ENCODE results near the gene BBS12.

Gene BBS12

GRCh38 chr4:122733787-122734120 lies 1.2 kb downstream of the BBS12 start:
- H3K9me2 ChIP-seq (replicated peaks; ENCODE audit: low read depth, low read length): no peaks in the 10 kb centered on the region
- TF ChIP-seq EZH2phosphoT487 (IDR thresholded peaks at IDR 0.05; ENCODE audit: borderline replicate concordance) (no peak), CTCF (conservative IDR thresholded peaks at IDR 0.05; ENCODE audit: low read length) (no peak)
- H3K9ac ChIP-seq (ENCODE audit: low read depth, low read length, poor library complexity, severe bottlenecking): no peak overlapping the region
- peak overlapping the region; percentile 88; the same call in 1 of the 2 replicates for H2AFZ ChIP-seq (ENCODE audit: low read length)
- H3K4me3 ChIP-seq (ENCODE audit: low read length, poor library complexity, severe bottlenecking): no peak overlapping the region
- no peaks in the 10 kb centered on the region for H3K27me3 ChIP-seq (ENCODE audit: insufficient read depth, low read length, poor library complexity, severe bottlenecking)
- peaks cover 11% of the 10 kb centered on the region for H3K4me1 ChIP-seq (ENCODE audit: insufficient read depth, low read length, poor library complexity, severe bottlenecking)
- no peaks in the 10 kb centered on the region for H3K79me2 ChIP-seq (ENCODE audit: insufficient read depth, low read length)
- H3K36me3 ChIP-seq (ENCODE audit: insufficient read depth, low read length): no peaks in the 10 kb centered on the region
- peak overlapping the region; percentile 91 for H3K4me2 ChIP-seq (ENCODE audit: low read depth, low read length, poor library complexity, severe bottlenecking)
- no peaks in the 10 kb centered on the region for H3F3A ChIP-seq (ENCODE audit: low read depth)
- no peaks in the 10 kb centered on the region for H4K20me1 ChIP-seq (ENCODE audit: insufficient read depth, low read length, poor library complexity, severe bottlenecking)
- H3K9me3 ChIP-seq (ENCODE audit: insufficient read depth, low read depth, low read length): no peaks in the 10 kb centered on the region

GRCh38 chr4:122739174-122739573 lies 6.7 kb downstream of the BBS12 start:
- Histone ChIP-seq H3K4me3 (ENCODE audit: low read length, poor library complexity, severe bottlenecking) (no peak overlapping the region), H3K4me2 (ENCODE audit: low read depth, low read length, poor library complexity, severe bottlenecking) (no peak overlapping the region), H3K9me2 (replicated peaks; ENCODE audit: low read depth, low read length) (no peaks in the 10 kb centered on the region), H3K36me3 (ENCODE audit: insufficient read depth, low read length) (no peaks in the 10 kb centered on the region), H3K79me2 (ENCODE audit: insufficient read depth, low read length) (no peaks in the 10 kb centered on the region), H3K9me3 (ENCODE audit: insufficient read depth, low read depth, low read length) (no peaks in the 10 kb centered on the region), H3F3A (ENCODE audit: low read depth) (no peaks in the 10 kb centered on the region), H2AFZ (ENCODE audit: low read length) (no peak overlapping the region), H4K20me1 (ENCODE audit: insufficient read depth, low read length, poor library complexity, severe bottlenecking) (no peaks in the 10 kb centered on the region), H3K27me3 (ENCODE audit: insufficient read depth, low read length, poor library complexity, severe bottlenecking) (no peaks in the 10 kb centered on the region), H3K4me1 (ENCODE audit: insufficient read depth, low read length, poor library complexity, severe bottlenecking) (no peaks in the 10 kb centered on the region), H3K9ac (ENCODE audit: low read depth, low read length, poor library complexity, severe bottlenecking) (no peak overlapping the region)
- TF ChIP-seq EZH2phosphoT487 (IDR thresholded peaks at IDR 0.05; ENCODE audit: borderline replicate concordance): no peak
- TF ChIP-seq CTCF (conservative IDR thresholded peaks at IDR 0.05; ENCODE audit: low read length): no peak

- Histone ChIP-seq H2AFZ (ENCODE audit: low read length) (no peak overlapping the region), H3K4me1 (ENCODE audit: insufficient read depth, low read length, poor library complexity, severe bottlenecking) (no peaks in the 10 kb centered on the region), H3K9me2 (replicated peaks; ENCODE audit: low read depth, low read length) (no peaks in the 10 kb centered on the region), H3F3A (ENCODE audit: low read depth) (no peaks in the 10 kb centered on the region), H3K36me3 (ENCODE audit: insufficient read depth, low read length) (no peaks in the 10 kb centered on the region), H4K20me1 (ENCODE audit: insufficient read depth, low read length, poor library complexity, severe bottlenecking) (no peaks in the 10 kb centered on the region), H3K27me3 (ENCODE audit: insufficient read depth, low read length, poor library complexity, severe bottlenecking) (no peaks in the 10 kb centered on the region), H3K9ac (ENCODE audit: low read depth, low read length, poor library complexity, severe bottlenecking) (no peak overlapping the region), H3K4me3 (ENCODE audit: low read length, poor library complexity, severe bottlenecking) (no peak overlapping the region), H3K9me3 (ENCODE audit: insufficient read depth, low read depth, low read length) (no peaks in the 10 kb centered on the region), H3K4me2 (ENCODE audit: low read depth, low read length, poor library complexity, severe bottlenecking) (no peak overlapping the region), H3K79me2 (ENCODE audit: insufficient read depth, low read length) (no peaks in the 10 kb centered on the region)
- TF ChIP-seq CTCF (conservative IDR thresholded peaks at IDR 0.05; ENCODE audit: low read length): no peak
- TF ChIP-seq EZH2phosphoT487 (IDR thresholded peaks at IDR 0.05; ENCODE audit: borderline replicate concordance): no peak
These were observed 10.7 kb downstream of the BBS12 start for GRCh38 chr4:122742933-122743829.
